Activated T-helper 1 cell treated with anti-CD3 and anti-CD28 coated beads, Interleukin-2, amount 50 U/mL, for 16 hours (primary cell): ENCODE results near the gene MTURN.
"Not testable (repeated sequence)": the region's sequence is repeated elsewhere in the genome, so short reads cannot be mapped to it uniquely, and the experiment has no call there.

ENCODE experiments used
- DNase-seq, 2 donors: peaks; one replicate each; pipeline ENCODE4 v3.0.0-alpha.2; 2020; ENCODE audit warnings: low read depth in 1 of 2, low spot score in 1 of 2

Gene MTURN

DNA sequence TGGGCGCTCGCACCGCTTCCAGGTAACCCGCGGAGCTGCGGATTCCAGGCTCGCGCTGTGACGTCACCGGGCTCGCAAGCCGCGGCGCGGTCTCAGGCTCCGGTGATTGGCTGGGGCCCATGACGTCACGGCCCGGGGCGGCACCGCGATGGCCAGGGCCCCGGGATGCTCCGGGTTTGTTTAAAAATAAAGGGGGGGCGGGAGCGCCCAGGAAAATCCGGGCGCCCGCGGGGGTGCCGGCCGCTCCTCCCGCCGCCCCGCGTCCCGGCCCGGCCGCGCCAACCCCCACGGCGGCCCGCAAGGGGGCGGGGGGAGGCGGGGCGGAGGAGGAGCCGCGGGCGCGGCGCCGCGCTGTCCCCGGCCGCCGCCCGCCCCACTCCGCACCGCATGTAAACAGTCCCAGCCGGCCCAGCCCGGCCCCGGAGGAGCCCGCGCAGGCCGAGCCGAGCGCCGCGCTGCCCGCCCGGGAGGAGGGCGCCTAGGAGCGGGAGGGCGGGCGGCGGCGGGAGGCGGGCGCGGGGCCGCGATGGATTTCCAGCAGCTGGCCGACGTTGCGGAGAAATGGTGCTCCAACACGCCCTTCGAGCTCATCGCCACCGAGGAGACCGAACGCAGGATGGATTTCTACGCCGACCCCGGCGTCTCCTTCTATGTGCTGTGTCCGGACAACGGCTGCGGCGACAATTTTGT lies at the start of gene MTURN:
MTURN (plus strand) TSS at position 376 of the 690 bp plus-strand sequence; CDS start at position 527, 151 bp downstream.
- DNase-seq, result peak; percentile 67 to 80

DNA sequence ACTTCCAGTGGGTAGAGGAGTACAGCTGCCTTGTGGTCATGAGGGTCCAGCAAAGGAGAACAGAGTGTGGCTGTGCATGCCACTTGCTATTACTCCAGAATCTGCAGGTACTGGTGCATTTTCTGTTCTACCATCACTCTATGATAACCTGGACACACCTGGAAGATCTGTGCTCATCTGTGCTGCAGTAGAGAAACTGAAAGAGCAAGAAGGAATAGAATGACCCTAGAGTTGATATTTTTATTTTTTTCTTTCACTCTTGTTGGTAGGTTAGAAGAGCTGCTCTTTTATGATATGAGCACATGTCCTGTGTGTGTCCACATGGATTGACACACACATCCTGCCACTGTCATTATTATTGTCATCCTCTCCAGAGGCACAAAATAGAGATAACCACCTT lies 48.3 kb upstream of the MTURN start:
- DNase-seq, result no peak

DNA sequence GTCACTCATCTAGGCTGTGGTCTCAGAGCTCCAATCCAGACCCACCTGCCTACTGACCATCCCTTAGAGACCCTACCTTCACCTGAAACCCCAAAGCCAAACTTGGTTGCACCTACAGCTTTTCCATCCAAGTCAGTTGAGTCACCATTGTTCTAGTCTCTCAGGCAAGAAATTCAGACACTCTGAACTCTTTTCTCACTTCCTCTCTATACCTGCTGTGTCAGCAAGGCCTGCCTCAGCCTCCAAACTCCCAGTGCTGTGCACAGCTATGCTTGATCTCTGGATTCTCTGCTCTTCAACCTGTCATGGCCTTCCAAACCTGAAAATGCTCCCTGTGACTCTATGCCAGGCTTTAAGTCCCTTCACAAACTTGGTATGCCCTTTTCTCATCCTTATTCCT lies 47.4 kb upstream of the MTURN start:
- no peak for DNase-seq

DNA sequence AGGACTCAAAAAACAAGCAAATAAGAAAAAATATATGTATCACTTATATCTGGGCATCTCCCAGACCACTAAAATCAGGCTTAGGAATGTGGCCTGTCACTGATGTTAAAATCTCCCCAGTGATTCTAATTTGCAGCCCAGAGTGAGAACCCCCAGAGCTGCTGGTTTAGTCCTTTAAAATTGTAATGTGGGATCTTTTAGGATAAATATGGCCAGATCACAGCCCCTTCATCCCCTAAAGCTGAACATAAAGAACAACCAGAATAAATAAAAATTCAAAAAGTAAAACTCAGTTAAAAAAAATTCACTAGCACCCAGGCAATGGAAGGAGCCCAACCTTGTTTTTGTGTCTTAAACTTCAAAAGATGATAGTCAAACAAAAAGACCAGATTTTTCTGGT lies 46.4 kb upstream of the MTURN start:
- no peak for DNase-seq

DNA sequence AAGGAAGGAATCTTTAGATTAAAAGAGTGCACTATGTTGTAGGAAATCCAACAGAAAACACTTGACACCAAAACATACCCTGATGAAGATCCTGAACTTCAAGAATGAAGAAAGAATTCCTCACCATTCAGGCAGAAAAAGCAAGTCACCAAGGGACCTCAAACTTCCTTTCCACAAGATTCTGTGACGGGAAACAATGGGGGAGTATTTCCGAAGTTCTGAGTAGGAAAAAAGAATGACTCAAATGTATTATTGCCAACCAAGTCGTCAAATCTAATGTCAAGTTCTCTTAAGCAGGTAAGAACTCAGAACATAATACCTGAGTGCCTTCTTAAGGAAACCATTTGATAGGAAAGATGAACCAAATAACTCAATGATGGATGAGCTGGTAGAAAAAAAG lies 44.7 kb upstream of the MTURN start:
- DNase-seq, result no peak

DNA sequence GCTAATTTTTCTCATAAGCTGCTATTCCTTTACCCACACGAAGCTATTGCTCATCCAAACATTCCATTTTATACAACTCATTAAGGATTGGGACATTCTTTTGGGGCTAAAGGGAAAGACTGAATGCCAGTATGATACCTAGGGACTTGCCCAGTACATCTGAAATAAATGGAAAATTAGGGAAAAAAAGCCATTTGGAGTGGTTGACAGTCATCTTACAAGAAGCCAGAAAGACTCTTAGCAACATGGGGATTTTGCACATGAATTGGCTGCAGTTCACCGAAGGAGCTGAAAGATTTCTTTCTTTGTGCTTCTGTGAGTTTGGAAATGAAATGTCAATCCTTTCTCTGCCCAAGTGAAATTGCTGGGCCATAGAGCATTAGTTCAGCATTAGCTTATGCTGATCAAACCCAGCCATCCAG lies 43.3 kb upstream of the MTURN start:
- DNase-seq, result no peak

DNA sequence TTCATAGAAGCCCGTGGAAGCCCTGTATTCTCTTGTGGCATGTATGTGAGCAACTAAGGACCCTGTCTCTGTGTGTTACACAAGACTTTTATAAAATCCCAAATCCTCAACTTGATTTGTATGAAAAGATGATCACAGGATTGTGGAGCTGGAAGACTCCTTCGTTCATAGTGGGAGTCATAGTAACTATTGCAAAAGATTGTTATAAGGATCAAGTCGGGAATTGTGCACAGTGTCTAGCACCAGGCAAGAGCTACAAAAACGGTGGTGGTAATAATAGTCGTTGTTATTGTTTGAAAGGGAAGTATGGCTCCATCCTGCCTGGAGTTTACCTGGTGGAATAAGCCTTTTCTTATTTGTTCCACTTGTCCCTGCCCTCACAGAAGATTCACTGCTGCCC lies 42.8 kb upstream of the MTURN start:
- DNase-seq, result no peak

DNA sequence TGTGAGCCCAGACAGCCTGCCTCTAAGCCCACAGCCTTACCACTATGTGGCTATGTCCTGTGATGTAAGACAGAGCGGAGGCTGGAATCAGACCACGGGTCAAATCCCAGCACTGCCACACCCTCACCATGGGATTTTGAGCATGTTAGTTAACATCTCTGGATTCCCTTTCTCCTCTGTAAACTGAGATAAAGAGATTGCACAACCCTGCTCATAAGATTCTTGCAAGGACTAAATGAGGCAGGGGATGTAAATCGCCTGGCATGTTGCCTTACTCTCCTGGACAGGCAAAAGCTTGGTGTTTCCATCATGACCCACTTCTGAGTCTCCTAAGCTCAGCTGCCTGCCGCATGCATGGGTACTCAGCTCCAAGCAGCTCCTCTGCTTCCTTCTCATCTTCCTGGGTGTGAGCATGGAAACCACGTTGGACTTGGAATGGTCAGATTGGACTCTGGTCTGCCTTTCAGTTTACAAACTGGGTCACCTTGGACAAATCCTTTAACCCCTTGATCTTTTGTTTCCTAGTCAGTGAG lies 41.3 kb upstream of the MTURN start:
- DNase-seq, result no peak

DNA sequence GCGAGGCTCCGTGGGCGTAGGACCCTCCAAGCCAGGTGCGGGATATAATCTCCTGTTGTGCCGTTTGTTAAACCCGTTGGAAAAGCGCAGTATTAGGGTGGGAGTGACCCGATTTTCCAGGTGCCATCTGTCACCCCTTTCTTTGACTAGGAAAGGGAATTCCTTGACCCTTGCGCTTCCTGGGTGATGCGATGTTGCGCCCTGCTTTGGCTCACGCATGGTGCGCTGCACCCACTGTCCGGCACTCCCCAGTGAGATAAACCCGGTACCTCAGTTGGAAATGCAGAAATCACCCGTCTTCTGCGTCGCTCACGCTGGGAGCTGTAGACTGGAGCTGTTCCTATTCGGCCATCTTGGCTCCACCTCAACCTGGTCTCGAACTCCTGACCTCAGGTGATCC lies 36.2 kb upstream of the MTURN start:
- DNase-seq, result not testable (repeated sequence)

DNA sequence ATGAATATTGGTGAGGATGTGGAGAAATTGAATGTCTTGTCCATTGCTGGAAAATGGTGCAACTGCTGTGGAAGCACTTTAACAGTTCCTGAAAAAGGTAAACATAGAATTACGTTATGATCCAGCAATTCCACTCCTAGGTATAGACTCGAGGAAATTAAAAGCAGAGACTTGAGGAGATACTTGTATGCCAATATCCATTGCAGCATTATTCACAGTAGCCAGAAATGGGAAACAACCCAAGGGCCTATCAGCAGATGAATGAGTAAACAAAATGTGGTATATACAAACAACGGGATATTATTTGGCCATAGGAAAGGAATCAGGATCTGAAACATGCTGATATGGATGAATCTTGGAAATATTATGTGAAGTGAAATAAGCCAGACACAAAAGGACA lies 32.5 kb upstream of the MTURN start:
- no peak for DNase-seq

DNA sequence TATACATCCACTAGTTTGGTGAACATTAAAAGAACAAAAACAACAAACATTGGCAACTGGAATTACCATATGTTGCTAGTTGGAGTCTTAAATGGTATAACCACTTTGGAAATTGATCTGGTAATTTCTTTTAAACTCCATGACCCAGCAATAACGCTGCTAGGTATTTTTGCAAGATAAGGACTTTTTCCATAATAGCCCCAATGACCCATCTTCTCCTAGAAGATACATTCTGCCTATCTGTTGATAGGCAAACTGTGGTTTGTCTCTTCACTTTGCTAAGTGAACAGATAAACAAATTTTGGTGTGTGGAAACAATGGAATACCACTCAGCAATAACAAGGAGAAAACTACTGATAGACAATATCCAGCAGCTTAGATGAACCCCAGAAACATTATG lies 30.6 kb upstream of the MTURN start:
- DNase-seq, result no peak

DNA sequence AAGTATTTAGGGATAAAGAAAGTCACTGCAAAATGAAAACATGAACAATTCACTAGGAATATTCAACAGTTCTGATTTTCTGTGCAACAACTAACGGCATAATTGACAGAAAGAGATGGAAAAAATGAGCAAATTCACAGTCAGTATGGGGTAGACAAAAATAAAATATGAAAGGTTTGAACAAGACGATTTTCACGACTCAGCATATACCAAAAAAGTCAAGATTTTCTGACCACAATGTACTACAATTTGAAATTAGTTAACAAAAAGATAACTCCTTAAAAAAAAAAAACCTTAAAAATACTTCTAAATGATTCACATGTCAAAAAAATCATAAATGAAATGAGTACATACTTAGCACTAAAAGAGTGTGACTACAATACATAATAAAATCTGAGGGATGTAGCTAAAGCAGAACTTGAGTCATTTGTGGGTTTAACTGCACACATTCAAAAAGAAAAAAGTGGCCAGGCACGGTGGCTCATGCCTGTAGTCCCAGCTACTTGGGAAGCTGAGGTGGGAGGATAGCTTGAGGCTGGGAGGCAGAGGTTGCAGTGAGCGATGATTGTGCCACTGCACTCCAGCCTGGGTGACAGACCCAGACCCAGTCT lies 22.6 kb upstream of the MTURN start:
- no peak for DNase-seq

DNA sequence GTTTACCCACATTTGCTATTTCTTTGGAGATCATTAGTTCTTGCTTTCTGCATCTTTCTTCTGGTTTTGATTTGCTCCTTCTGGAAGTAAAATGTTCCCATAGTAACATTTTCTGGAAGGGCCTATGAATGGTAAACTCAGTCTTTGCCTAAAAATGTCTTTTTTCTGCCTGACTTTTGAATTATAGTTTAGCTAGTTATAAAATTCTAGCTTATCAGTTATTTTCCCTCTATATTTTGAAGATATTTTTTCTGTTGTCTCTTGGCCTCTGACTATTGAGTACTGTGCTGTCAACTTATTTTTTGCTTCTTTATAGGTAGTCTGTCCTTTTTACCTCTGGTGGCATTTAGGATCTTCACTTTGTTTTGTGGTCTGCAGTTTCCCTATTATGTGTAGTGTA lies 21.6 kb upstream of the MTURN start:
- DNase-seq, result no peak

DNA sequence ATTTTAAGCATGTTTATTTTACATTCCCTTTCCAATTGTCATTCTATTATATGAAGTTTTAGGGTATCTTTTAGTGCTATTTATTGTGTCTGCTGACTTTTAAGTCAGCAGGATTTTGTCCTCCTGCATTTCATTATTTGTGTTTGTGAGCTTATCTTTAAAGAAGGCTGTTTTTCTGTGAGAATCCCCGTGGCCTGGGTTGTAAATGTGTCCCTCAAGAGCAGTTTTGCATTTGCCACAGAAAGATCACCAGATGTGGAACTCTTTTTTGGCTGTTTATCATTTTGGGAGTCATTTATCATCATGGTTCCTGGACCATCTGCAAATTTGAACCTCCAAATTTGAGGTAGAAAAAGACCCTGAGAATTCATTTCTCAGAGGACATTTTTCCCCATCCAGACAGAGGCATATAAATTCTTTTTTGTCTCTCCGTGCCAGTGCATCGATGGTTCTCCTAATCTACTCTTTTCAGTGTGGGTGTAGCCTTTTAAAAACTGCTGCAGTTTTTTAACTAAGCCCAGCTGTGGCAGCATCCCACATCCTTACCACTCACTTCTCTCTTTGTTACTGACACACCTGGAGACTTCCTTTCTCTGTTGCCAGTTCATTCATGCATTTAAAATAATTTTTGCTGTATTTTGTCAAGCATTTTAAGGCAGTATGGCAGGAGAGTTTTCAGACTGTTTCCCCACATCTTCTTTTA lies 20.1 kb upstream of the MTURN start:
- no peak for DNase-seq

DNA sequence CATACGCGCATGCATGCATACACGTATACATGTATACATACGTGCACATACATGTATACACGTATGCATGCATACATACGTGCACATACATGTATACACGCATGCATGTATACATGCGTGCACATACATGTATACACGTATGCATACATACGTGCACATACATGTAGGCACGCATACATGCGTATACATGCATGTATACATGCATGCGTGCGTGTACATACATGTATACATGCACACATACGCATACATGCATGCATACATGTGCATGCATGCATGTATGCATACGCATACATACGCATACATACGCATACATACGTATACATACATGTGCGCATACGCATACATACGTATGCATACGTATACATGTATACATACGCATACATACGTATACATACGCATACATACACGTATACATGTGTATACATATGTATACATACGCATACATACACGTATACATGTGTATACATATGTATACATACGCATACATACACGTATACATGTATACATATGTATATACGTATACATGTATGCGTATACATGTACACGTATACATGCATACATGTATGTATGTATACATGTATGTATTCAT lies 19.0 kb upstream of the MTURN start:
- no peak for DNase-seq

DNA sequence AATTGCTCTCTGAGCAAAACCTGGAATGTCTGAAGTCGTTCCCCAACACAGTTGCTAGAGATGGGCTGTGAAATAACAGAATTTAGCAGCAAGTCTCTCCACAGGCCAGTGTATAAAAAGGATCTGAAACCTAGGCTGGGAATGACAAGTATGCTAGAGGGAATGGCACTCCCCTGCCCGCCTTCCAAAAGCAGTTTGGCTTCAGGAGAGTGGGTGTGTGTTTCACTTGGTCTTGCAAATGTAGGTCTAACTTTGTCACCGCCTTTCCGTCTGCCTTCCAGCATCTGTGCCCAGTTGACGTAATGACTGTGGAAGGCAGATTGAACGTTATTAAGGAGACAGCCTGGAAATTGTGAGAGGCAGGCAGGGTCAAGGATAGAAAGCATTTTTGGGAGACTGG lies 18.0 kb upstream of the MTURN start:
- DNase-seq, result no peak

DNA sequence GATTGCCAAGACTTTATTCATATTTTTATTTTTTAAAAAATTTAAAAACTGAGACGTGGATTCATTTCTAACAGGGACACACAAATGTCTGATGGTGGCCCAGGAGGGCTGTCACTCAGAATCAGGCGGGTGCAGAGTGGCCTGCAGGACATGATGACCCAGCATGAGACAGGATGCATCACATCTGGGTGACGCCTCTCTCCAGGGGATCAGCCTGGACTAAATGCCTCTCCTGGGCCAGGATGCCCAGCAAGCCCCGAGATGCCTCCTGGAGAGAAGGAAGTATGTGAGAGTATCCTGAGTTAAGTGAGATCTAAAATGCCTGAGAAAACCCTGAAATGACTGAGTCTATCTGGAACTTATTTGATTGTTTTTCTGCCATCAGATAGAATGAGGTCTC lies 16.9 kb upstream of the MTURN start:
- DNase-seq, result no peak

DNA sequence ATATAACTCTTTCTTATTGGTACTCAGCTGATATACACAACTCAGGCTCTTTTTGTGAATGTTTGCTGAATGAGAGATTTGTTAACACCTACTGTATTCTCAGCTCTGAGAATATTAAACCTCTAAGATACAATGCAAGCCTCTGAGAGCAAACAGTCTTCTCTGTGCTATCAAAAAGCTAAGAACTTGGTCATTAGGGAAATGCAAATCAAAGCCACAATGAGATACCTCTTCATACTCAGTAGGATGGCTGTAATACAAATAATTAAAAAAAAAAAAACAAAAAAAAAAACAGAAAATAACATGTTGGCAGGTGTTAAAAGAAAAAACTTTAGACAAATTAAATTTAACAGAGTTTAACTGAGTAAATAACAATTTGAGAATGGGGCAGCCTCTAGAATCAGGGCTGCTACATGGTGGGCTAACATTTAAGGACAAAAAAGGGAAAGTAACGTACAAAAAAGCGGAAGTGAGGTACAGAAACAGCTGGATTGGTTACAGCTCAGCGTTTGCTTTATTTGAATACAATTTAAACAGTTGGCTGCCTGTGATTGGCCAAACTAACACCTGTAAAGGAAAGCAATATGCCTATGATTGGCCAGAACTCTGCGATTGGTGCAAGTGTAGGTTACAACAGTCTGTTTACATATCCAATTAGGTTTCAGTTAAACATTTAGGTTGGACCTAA lies 14.8 kb upstream of the MTURN start:
- no peak for DNase-seq

DNA sequence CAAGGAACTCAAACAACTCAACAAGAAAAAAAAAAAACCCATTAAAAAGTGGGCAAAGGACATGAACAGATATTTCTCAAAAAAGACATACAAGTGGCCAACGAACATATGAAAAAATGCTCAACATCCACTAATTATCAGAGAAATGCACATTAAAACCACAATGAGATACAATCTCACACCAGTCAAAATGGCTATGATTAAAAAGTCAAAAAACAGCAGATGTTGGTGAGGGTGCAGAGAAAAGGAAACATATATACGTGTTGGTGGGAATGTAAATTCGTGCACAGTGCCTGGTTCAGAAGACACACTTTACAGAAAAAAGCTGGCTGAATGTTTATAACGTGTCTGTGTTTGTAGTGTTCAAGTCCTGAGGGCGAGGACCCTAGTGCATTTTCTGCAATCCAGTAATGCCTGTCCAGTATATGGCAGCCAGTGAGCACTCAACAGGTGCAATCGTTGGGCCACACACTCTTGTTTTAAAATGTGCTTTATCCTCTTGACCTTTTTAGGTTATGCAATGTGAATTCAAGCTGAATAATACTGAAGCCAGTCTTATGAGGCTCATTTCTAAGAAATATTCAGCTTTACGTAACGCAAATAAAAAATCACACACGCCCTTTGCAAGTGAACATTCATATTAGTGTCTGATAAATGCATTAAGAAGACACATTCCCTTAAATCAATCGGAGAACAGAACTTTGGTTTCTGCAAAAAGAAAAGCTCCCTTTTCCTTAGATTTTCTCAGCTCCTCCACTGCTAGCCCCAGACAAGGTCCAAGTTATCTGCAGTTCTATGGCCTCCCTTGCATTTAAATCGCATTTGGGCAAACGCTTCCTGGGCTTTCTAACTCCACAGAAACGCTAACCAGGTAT lies 813 bp upstream of the MTURN start:
- no peak for DNase-seq
